Measurements from ENCODE around the gene GCM1.

GCM1 gene

GRCh38 chr6:53171605-53172467 is 23.2 kb upstream of the GCM1 start:
- H3K27ac ChIP-seq, result no peak overlapping the region

GRCh38 chr6:53168516-53169267 is 20.1 kb upstream of the GCM1 start:
- TF ChIP-seq, protein P1, sequence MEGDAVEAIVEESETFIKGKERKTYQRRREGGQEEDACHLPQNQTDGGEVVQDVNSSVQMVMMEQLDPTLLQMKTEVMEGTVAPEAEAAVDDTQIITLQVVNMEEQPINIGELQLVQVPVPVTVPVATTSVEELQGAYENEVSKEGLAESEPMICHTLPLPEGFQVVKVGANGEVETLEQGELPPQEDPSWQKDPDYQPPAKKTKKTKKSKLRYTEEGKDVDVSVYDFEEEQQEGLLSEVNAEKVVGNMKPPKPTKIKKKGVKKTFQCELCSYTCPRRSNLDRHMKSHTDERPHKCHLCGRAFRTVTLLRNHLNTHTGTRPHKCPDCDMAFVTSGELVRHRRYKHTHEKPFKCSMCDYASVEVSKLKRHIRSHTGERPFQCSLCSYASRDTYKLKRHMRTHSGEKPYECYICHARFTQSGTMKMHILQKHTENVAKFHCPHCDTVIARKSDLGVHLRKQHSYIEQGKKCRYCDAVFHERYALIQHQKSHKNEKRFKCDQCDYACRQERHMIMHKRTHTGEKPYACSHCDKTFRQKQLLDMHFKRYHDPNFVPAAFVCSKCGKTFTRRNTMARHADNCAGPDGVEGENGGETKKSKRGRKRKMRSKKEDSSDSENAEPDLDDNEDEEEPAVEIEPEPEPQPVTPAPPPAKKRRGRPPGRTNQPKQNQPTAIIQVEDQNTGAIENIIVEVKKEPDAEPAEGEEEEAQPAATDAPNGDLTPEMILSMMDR (IDR thresholded peaks at IDR 0.05; ENCODE audit: low read depth, low read length, missing control alignments), result no peak
- H3K27ac ChIP-seq, result peak overlapping the region; percentile 26
- in situ Hi-C loops (cut with HindIII; ENCODE audit: low pct_ligation_motif_present, low sequenced_read_pairs), result no loop called here
- DNase-seq, result peak; percentile 28
- no peaks in the 10 kb centered on the region for H3K36me3 ChIP-seq (replicated peaks)
- H3K27me3 ChIP-seq (replicated peaks), result no peaks in the 10 kb centered on the region
- H3K4me3 ChIP-seq (ENCODE audit: low read depth, low read length), result no peak overlapping the region

More at GRCh38 chr6:53171605-53172467, 23.2 kb upstream of the GCM1 start:
- H3K27me3 ChIP-seq (replicated peaks), result no peaks in the 10 kb centered on the region
- in situ Hi-C loops (cut with HindIII; ENCODE audit: low pct_ligation_motif_present, low sequenced_read_pairs), result no loop called here
- no peaks in the 10 kb centered on the region for H3K36me3 ChIP-seq (replicated peaks)
- H3K4me3 ChIP-seq (ENCODE audit: low read depth, low read length), result no peak overlapping the region
- TF ChIP-seq, protein P1 (IDR thresholded peaks at IDR 0.05; ENCODE audit: low read depth, low read length, missing control alignments), result peak; percentile 100
- DNase-seq, result peak; percentile 80

- H3K27me3 ChIP-seq (replicated peaks), result no peaks in the 10 kb centered on the region
- H3K4me3 ChIP-seq (ENCODE audit: low read depth, low read length), result no peak overlapping the region
- no peak overlapping the region for H3K27ac ChIP-seq
- TF ChIP-seq, protein P1 (IDR thresholded peaks at IDR 0.05; ENCODE audit: low read depth, low read length, missing control alignments), result no peak
- in situ Hi-C loops (cut with HindIII; ENCODE audit: low pct_ligation_motif_present, low sequenced_read_pairs), result no loop called here
- DNase-seq, result no peak
- H3K36me3 ChIP-seq (replicated peaks), result no peaks in the 10 kb centered on the region
These were observed 16.7 kb upstream of the GCM1 start for GRCh38 chr6:53165293-53165692.

DNA sequence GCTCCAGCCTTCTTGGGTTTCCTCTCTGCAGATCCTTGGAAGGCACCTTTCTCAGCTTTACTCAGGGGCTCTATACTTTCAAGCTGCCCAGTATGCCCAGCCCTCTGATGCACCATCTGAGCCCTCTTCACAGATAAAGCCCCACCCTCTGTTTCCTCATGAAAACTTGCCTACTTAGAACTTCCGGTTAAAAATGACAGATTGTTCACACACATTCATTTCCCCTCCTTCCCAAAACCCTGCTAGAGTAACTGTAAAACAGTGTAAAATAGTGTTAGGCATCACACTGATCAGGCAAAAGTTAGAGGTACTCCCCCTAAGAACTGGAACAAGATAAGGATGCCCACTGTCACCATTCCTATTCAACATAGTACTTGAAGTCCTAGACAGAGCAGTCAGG is 14.0 kb upstream of the GCM1 start:
- DNase-seq, result no peak
- H3K27ac ChIP-seq, result no peak overlapping the region
- no peaks in the 10 kb centered on the region for H3K36me3 ChIP-seq (replicated peaks)
- H3K27me3 ChIP-seq (replicated peaks), result no peaks in the 10 kb centered on the region
- in situ Hi-C loops (cut with HindIII; ENCODE audit: low pct_ligation_motif_present, low sequenced_read_pairs), result no loop called here
- H3K4me3 ChIP-seq (ENCODE audit: low read depth, low read length), result no peak overlapping the region
- TF ChIP-seq, protein P1 (IDR thresholded peaks at IDR 0.05; ENCODE audit: low read depth, low read length, missing control alignments), result no peak

- Histone ChIP-seq H3K4me3 (ENCODE audit: low read depth, low read length) (no peak overlapping the region), H3K27ac (no peak overlapping the region), H3K27me3 (replicated peaks) (no peaks in the 10 kb centered on the region), H3K36me3 (replicated peaks) (no peaks in the 10 kb centered on the region)
- TF ChIP-seq, protein P1 (IDR thresholded peaks at IDR 0.05; ENCODE audit: low read depth, low read length, missing control alignments), result no peak
- in situ Hi-C loops (cut with HindIII; ENCODE audit: low pct_ligation_motif_present, low sequenced_read_pairs), result no loop called here
- peak; percentile 13 for DNase-seq
These were observed 12.9 kb upstream of the GCM1 start for GRCh38 chr6:53161481-53162009.

Measured in brain microvascular endothelial cell (primary cell).